GM12878 (cell line): ENCODE results near the gene TMEM150A. TPM values are rescaled to one million over a fixed set of nuclear protein-coding genes. Genes with fewer than 3 reads are reported as not detected.

Source experiments
- BHLHE40 ChIP-seq, 2 experiments: fragments of 450-650 bp in 1 of 2; IDR thresholded peaks; 2 replicates each; pipeline ENCODE4 v1.6.1; 2011 to 2017; ENCODE audit warnings: low read depth in 2 of 2, borderline replicate concordance in 1 of 2, improper control_type of control experiment in 1 of 2, low read length in 1 of 2, mild to moderate bottlenecking in 1 of 2
- IKZF1 ChIP-seq: fragments of 450-650 bp; conservative IDR thresholded peaks from 2 replicates; pipeline ENCODE4 v1.6.1; 2017; ENCODE audit warnings: antibody characterized with exemption, mild to moderate bottlenecking
- JUND ChIP-seq: IDR thresholded peaks from 2 replicates; pipeline ENCODE4 v1.6.1; 2012; ENCODE audit warnings: low read depth, mild to moderate bottlenecking, low read length, improper control_type of control experiment, moderate library complexity
- KDM1A ChIP-seq: fragments of 200-600 bp; sonication (generic); IDR thresholded peaks from 2 replicates; pipeline ENCODE4 v1.6.1; 2016; ENCODE audit warnings: borderline replicate concordance
- MTA2 ChIP-seq: fragments of 450-650 bp; IDR thresholded peaks from 2 replicates; pipeline ENCODE4 v1.6.1; 2016; ENCODE audit warnings: low read depth, mild to moderate bottlenecking, moderate library complexity
- MYB ChIP-seq: fragments of 150-350 bp; IDR thresholded peaks from 2 replicates; pipeline ENCODE4 v1.6.1; 2014; ENCODE audit warnings: mild to moderate bottlenecking, low read depth, low read length, borderline replicate concordance
- NFYA ChIP-seq: IDR thresholded peaks from 2 replicates; pipeline ENCODE4 v1.6.1; 2011; ENCODE audit warnings: low read depth, mild to moderate bottlenecking, low read length, improper control_type of control experiment, borderline replicate concordance
- NR2F1 ChIP-seq: fragments of 450-650 bp; conservative IDR thresholded peaks from 2 replicates; pipeline ENCODE4 v1.6.1; 2017; ENCODE audit warnings: mild to moderate bottlenecking
- ZNF274 ChIP-seq: IDR thresholded peaks from one replicate; pipeline ENCODE4 v1.8.0; 2011; ENCODE audit not compliant: insufficient read length, insufficient read depth
- polyA plus RNA-seq, 11 experiments: library from polyadenylated mRNA; depleted of rRNA in 4 of 11; unstranded in 6 of 11; stranded (reverse) in 5 of 11; fragments of >200 nt; fragmentation: Nextera tagmentation in 4 of 11; fragmentation: Illumina TruSeq in 1 of 11; extraction: Ambion mirVana in 4 of 11; extraction: Trizol in 1 of 11; gene quantifications; 1 replicate in 1 of 11; 2 replicates in 10 of 11; pipeline versions ENCODE4 v1.2.1 to v1.2.3, GENCODE V29; 2011 to 2016; ENCODE audit warnings: inconsistent platforms in 2 of 11, missing spikeins in 2 of 11, low read depth in 1 of 11
- total RNA-seq, 4 experiments: library from RNA; depleted of rRNA in 3 of 4; stranded (reverse); fragments of >200 nt in 3 of 4; fragmentation: Illumina TruSeq in 1 of 4; extraction: Trizol in 1 of 4; gene quantifications; 2 replicates each; pipeline versions ENCODE4 v1.2.1 to v1.2.3, GENCODE V29; 2013 to 2021
- TF ChIP-seq, protein P1 (sequence below): fragments of 450-650 bp; IDR thresholded peaks from 2 replicates; pipeline ENCODE4 v1.6.1; 2016; ENCODE audit warnings: mild to moderate bottlenecking, moderate library complexity, borderline replicate concordance
- TF ChIP-seq, protein P2 (sequence below): fragments of 450-650 bp; IDR thresholded peaks from 2 replicates; pipeline ENCODE4 v1.6.1; 2017; ENCODE audit warnings: mild to moderate bottlenecking, moderate library complexity
- TF ChIP-seq, protein P3 (sequence below): fragments of 450-650 bp; IDR thresholded peaks from 2 replicates; pipeline ENCODE4 v1.6.1; 2017; ENCODE audit warnings: mild to moderate bottlenecking
- TF ChIP-seq, protein P4 (sequence below), 3 experiments: IDR thresholded peaks in 2 of 3; conservative IDR thresholded peaks in 1 of 3; 2 replicates each; pipeline ENCODE4 v1.5.1; 2011; ENCODE audit warnings: low read depth in 3 of 3, low read length in 3 of 3, mild to moderate bottlenecking in 3 of 3, control low read depth in 2 of 3, moderate library complexity in 2 of 3, inconsistent platforms in 1 of 3, mixed read lengths in 1 of 3; ENCODE audit not compliant: control insufficient read depth in 2 of 3, insufficient read depth in 1 of 3; ENCODE audit errors: extremely low read depth in 1 of 3
- TF ChIP-seq, protein P5 (sequence below): IDR thresholded peaks from 2 replicates; pipeline ENCODE4 v1.6.1; 2012; ENCODE audit warnings: low read depth, low read length, improper control_type of control experiment

Gene TMEM150A
- total and polyA plus RNA-seq, 10 of the 15 experiments (the other 5 are each of a cell fraction or from before 2014, with no cell fraction given) = 0.45 to 4.4 (median 2.6) TPM

DNA sequence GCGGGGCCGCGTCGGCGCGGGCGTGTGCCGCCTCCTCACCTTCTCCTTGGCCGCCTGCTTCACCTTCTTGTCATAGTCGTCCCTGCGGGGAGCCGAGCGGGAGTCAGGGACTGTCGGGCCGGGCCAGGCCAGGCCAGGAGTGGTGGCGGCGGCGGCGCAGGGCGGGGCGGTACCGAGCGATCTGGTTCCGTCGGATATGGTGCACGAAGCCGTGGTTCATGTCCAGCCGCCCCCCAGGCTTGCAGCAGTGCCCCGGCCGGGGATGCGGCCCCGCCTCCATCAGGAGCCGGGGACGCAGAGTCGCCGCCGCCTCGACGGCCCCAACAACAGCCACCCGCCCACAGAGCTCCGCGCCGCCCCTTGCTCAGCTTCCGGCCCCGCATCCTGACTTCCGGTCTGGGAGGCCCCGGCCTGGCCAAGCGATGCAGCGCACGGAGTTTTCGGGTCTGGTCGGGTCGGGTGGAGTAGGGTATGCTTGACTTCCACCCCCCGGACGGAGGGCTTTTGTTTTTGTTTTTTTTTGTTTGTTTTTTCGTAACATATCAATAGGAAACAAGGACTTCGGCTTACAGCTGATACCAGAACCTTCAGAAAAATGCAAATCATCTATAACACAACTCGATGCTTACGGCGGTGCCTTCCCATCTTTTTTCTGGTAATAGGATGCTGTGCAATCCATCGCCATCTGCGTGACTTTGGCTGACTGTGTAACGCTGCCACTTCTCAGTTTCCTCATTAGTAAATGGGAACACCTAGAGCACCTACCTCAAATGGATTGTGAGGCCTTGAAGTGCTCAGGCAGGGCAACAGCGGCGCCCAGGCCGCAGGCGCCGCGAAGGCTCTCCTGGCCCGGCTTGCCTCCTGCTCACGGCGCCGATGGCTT, 9.4 kb upstream of the TMEM150A start, which contains the start of gene C2orf68 (continued):
- TF ChIP-seq, protein P1, sequence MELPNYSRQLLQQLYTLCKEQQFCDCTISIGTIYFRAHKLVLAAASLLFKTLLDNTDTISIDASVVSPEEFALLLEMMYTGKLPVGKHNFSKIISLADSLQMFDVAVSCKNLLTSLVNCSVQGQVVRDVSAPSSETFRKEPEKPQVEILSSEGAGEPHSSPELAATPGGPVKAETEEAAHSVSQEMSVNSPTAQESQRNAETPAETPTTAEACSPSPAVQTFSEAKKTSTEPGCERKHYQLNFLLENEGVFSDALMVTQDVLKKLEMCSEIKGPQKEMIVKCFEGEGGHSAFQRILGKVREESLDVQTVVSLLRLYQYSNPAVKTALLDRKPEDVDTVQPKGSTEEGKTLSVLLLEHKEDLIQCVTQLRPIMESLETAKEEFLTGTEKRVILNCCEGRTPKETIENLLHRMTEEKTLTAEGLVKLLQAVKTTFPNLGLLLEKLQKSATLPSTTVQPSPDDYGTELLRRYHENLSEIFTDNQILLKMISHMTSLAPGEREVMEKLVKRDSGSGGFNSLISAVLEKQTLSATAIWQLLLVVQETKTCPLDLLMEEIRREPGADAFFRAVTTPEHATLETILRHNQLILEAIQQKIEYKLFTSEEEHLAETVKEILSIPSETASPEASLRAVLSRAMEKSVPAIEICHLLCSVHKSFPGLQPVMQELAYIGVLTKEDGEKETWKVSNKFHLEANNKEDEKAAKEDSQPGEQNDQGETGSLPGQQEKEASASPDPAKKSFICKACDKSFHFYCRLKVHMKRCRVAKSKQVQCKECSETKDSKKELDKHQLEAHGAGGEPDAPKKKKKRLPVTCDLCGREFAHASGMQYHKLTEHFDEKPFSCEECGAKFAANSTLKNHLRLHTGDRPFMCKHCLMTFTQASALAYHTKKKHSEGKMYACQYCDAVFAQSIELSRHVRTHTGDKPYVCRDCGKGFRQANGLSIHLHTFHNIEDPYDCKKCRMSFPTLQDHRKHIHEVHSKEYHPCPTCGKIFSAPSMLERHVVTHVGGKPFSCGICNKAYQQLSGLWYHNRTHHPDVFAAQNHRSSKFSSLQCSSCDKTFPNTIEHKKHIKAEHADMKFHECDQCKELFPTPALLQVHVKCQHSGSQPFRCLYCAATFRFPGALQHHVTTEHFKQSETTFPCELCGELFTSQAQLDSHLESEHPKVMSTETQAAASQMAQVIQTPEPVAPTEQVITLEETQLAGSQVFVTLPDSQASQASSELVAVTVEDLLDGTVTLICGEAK = peak; percentile 90
- TF ChIP-seq NFYA (no peak), ZNF274 (no peak), MYB (no peak), NR2F1 (no peak), JUND (no peak), KDM1A (no peak), IKZF1 (peak; percentile 91), MTA2 (no peak), BHLHE40 (IDR thresholded peaks at IDR 0.05; ENCODE audit: borderline replicate concordance in 1 of 2, low read depth in 2 of 2, low read length in 1 of 2) (0 out of 4 replicates have a peak, but pooled peaks of 1 of the 2 experiments have one; percentile 26)
- TF ChIP-seq, protein P2, sequence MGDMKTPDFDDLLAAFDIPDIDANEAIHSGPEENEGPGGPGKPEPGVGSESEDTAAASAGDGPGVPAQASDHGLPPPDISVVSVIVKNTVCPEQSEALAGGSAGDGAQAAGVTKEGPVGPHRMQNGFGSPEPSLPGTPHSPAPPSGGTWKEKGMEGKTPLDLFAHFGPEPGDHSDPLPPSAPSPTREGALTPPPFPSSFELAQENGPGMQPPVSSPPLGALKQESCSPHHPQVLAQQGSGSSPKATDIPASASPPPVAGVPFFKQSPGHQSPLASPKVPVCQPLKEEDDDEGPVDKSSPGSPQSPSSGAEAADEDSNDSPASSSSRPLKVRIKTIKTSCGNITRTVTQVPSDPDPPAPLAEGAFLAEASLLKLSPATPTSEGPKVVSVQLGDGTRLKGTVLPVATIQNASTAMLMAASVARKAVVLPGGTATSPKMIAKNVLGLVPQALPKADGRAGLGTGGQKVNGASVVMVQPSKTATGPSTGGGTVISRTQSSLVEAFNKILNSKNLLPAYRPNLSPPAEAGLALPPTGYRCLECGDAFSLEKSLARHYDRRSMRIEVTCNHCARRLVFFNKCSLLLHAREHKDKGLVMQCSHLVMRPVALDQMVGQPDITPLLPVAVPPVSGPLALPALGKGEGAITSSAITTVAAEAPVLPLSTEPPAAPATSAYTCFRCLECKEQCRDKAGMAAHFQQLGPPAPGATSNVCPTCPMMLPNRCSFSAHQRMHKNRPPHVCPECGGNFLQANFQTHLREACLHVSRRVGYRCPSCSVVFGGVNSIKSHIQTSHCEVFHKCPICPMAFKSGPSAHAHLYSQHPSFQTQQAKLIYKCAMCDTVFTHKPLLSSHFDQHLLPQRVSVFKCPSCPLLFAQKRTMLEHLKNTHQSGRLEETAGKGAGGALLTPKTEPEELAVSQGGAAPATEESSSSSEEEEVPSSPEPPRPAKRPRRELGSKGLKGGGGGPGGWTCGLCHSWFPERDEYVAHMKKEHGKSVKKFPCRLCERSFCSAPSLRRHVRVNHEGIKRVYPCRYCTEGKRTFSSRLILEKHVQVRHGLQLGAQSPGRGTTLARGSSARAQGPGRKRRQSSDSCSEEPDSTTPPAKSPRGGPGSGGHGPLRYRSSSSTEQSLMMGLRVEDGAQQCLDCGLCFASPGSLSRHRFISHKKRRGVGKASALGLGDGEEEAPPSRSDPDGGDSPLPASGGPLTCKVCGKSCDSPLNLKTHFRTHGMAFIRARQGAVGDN = peak; percentile 66; the same call in 1 of the 2 replicates
- TF ChIP-seq, protein P3, sequence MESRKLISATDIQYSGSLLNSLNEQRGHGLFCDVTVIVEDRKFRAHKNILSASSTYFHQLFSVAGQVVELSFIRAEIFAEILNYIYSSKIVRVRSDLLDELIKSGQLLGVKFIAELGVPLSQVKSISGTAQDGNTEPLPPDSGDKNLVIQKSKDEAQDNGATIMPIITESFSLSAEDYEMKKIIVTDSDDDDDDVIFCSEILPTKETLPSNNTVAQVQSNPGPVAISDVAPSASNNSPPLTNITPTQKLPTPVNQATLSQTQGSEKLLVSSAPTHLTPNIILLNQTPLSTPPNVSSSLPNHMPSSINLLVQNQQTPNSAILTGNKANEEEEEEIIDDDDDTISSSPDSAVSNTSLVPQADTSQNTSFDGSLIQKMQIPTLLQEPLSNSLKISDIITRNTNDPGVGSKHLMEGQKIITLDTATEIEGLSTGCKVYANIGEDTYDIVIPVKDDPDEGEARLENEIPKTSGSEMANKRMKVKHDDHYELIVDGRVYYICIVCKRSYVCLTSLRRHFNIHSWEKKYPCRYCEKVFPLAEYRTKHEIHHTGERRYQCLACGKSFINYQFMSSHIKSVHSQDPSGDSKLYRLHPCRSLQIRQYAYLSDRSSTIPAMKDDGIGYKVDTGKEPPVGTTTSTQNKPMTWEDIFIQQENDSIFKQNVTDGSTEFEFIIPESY = peak; percentile 98
- TF ChIP-seq, protein P4, sequence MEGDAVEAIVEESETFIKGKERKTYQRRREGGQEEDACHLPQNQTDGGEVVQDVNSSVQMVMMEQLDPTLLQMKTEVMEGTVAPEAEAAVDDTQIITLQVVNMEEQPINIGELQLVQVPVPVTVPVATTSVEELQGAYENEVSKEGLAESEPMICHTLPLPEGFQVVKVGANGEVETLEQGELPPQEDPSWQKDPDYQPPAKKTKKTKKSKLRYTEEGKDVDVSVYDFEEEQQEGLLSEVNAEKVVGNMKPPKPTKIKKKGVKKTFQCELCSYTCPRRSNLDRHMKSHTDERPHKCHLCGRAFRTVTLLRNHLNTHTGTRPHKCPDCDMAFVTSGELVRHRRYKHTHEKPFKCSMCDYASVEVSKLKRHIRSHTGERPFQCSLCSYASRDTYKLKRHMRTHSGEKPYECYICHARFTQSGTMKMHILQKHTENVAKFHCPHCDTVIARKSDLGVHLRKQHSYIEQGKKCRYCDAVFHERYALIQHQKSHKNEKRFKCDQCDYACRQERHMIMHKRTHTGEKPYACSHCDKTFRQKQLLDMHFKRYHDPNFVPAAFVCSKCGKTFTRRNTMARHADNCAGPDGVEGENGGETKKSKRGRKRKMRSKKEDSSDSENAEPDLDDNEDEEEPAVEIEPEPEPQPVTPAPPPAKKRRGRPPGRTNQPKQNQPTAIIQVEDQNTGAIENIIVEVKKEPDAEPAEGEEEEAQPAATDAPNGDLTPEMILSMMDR (IDR thresholded peaks at IDR 0.05 in 2 of 3, conservative IDR thresholded peaks at IDR 0.05 in 1 of 3; ENCODE audit: control insufficient read depth in 2 of 3, extremely low read depth in 1 of 3, insufficient read depth in 1 of 3, low read depth in 3 of 3, low read length in 3 of 3) = no peak
- TF ChIP-seq, protein P5, sequence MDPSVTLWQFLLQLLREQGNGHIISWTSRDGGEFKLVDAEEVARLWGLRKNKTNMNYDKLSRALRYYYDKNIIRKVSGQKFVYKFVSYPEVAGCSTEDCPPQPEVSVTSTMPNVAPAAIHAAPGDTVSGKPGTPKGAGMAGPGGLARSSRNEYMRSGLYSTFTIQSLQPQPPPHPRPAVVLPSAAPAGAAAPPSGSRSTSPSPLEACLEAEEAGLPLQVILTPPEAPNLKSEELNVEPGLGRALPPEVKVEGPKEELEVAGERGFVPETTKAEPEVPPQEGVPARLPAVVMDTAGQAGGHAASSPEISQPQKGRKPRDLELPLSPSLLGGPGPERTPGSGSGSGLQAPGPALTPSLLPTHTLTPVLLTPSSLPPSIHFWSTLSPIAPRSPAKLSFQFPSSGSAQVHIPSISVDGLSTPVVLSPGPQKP = peak; percentile 86
